ENCODE results near the gene IPMK.

GRCh38 chr10:58237014-58237834 is 30.5 kb downstream of the IPMK start:
- TF ChIP-seq POLR2AphosphoS5 (IDR thresholded peaks at IDR 0.05; ENCODE audit: low read depth, low read length) (no peak), TAF1 (IDR thresholded peaks at IDR 0.05; ENCODE audit: borderline replicate concordance, insufficient read depth, low read length) (no peak), REST (IDR thresholded peaks at IDR 0.05; ENCODE audit: insufficient read depth in 1 of 2, low read depth in 2 of 2, low read length in 2 of 2) (no peak), SIN3A (IDR thresholded peaks at IDR 0.05; ENCODE audit: borderline replicate concordance, insufficient read depth, low read length) (no peak)
